HG03045 (cell line): ENCODE measurements around the gene SARDH.
"Not testable (repeated sequence)": the region's sequence is repeated elsewhere in the genome, so short reads cannot be mapped to it uniquely, and the experiment has no call there.

Experiments
- ATAC-seq: cut with Tn5 transposase; IDR thresholded peaks from one replicate; pipeline ENCODE4 v1.9.1; 2021; ENCODE audit warnings: mild to moderate bottlenecking, moderate library complexity; ENCODE audit not compliant: unreplicated experiment

Gene SARDH

GRCh38 chr9:133686642-133687575, 51.2 kb downstream of the SARDH start:
- no peak for ATAC-seq

GRCh38 chr9:133685653-133686609, 52.2 kb downstream of the SARDH start:
- ATAC-seq = no peak

GRCh38 chr9:133684936-133685361, 53.2 kb downstream of the SARDH start:
- no peak for ATAC-seq

- ATAC-seq = no peak
These were observed 53.8 kb downstream of the SARDH start for GRCh38 chr9:133684121-133684935.

GRCh38 chr9:133683586-133684120, 54.5 kb downstream of the SARDH start:
- no peak for ATAC-seq

- ATAC-seq = no peak
These were observed 55.1 kb downstream of the SARDH start for GRCh38 chr9:133682818-133683585.

GRCh38 chr9:133681658-133682306, 56.4 kb downstream of the SARDH start:
- ATAC-seq = no peak

GRCh38 chr9:133680976-133681657, 57.0 kb downstream of the SARDH start:
- ATAC-seq = no peak

- ATAC-seq = no peak
These were observed 57.7 kb downstream of the SARDH start for GRCh38 chr9:133680250-133680975.

GRCh38 chr9:133679466-133680061, 58.6 kb downstream of the SARDH start:
- no peak for ATAC-seq

- ATAC-seq = no peak
These were observed 59.1 kb downstream of the SARDH start for GRCh38 chr9:133679056-133679455.

- no peak for ATAC-seq
These were observed 60.8 kb downstream of the SARDH start for GRCh38 chr9:133677126-133678010.

GRCh38 chr9:133676450-133676849, 61.7 kb downstream of the SARDH start:
- no peak for ATAC-seq

GRCh38 chr9:133675796-133676195, 62.4 kb downstream of the SARDH start:
- ATAC-seq = not testable (repeated sequence)

GRCh38 chr9:133674091-133674490, 64.1 kb downstream of the SARDH start:
- no peak for ATAC-seq

- ATAC-seq = no peak
These were observed 64.9 kb downstream of the SARDH start for GRCh38 chr9:133673258-133673655.
